ENCODE results near the gene CHCHD4.
"Not testable (repeated sequence)": the region's sequence is repeated elsewhere in the genome, so short reads cannot be mapped to it uniquely, and the experiment has no call there.

Gene CHCHD4

DNA sequence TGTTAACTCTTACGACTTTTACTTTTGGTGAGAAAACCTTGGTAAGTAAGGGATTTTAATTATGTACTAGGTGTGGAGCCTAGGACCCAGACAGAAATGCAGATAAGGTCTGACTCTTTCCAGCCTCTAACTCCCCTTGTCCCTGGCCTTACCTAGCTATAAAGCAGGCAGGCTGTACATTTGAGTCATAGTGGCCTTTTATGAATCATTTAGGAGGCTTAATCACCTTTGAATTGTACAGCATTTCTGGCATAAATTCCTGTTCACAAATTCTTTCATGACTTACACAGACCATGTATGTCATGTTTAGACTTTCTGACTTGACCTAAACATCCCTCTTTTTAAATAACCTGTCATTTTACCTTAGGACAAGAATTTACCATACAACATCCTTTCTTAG, 47.4 kb downstream of the CHCHD4 start:
- DNase-seq (ENCODE audit: insufficient read length, low spot score): no peak
- FAIRE-seq: no peak

DNA sequence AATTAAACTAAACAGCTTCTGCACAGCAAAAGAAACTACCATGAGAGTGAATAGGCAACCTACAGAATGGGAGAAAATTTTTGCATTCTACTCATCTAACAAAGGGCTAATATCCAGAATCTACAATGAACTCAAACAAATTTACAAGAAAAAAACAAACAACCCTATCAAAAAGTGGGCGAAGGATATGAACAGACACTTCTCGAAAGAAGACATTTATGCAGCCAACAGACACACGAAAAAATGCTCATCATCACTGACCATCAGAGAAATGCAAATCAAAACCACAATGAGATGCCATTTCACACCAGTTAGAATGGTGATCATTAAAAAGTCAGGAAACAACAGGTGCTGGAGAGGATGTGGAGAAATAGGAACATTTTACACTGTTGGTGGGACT, 49.4 kb downstream of the CHCHD4 start:
- not testable (repeated sequence) for FAIRE-seq; DNase-seq (ENCODE audit: insufficient read length, low spot score)

DNA sequence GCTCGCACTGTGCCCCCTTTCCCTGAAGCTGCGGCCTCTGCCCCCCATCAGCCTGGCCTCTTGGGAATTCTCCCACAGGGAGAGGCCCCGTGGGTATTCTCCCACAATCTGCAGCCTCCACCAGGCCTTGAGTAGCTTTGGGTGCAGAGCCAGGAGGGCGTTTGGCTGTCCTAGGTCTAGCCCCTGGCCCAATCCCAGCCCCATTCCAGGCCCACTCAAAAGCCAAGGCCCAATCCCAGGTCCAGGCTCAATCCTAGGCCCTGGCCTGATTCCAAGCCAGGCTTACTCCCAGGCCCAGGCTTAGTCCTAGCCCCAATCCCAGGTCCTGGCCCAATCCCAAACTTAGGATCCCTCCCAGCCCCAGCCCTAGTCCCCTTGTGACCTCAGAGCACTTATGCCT, 59.8 kb downstream of the CHCHD4 start:
- FAIRE-seq: no peak
- DNase-seq (ENCODE audit: insufficient read length, low spot score): no peak

DNA sequence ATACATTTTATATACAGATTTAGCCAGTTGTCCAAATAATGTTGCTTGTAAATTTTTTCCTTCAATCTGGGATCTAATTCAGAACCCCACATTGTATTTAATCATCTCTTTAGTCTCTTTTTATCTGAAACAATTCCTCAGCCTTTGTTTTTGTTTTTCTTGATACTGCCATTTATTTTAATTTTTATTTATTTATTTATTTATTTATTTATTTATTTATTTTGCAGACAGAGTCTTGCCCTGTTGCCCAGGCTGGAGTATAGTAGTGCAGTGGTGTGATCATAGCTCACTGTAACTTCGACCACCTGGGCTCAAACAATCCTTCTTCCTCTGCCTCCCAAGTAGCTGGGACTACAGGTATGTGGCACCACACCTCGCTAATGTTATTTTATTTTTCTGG, 61.5 kb downstream of the CHCHD4 start:
- FAIRE-seq: no peak
- DNase-seq (ENCODE audit: insufficient read length, low spot score): no peak
